Measurements from ENCODE around the gene B4GALT6. TPM values are rescaled to one million over a fixed set of nuclear protein-coding genes. Genes with fewer than 3 reads are reported as not detected.

Gene B4GALT6
- total and polyA plus RNA-seq, 2 donors (not counting 1 experiment from before 2014, with no cell fraction given): 1.7 TPM; not detected in 1

DNA sequence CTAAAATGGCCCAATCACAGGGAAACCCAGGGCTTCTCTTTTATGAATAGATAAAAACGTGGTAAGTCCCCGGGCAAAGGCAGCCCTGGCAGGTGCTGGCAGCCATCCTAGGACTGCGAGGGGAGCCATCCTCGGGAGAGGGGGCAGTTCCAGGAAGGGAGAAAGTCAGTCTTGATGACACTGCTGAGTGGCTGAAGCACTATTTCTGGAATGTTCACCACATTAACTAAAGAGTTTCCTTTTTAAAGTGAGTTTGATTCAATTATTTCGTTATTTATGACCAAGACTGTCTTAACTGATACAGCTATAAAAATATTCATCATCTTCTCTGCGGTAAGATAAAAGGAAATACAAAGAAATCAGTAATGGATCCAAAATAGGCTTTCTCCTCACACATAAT is 72.3 kb downstream of the B4GALT6 start:
- no peaks in the 10 kb centered on the region for H3K4me1 Mint-ChIP-seq
- no peaks in the 10 kb centered on the region for H3K9me3 ChIP-seq (ENCODE audit: control extremely low read depth in 1 of 3, control insufficient read depth in 2 of 3, insufficient read depth in 1 of 3, low read length in 2 of 3)
- H3K27ac ChIP-seq (ENCODE audit: low read length in 2 of 2): no peak overlapping the region
- no peaks in the 10 kb centered on the region for H3K79me2 ChIP-seq (ENCODE audit: control insufficient read depth, insufficient read depth, low read length)
- no peak overlapping the region for H3K4me3 Mint-ChIP-seq
- no peak overlapping the region for H3K4me2 ChIP-seq (replicated peaks; ENCODE audit: low read depth, low read length, poor library complexity, severe bottlenecking)
- TF ChIP-seq EZH2 (IDR thresholded peaks at IDR 0.05; ENCODE audit: borderline replicate concordance, insufficient read depth, low read depth, low read length, poor library complexity, severe bottlenecking): no peak
- TF ChIP-seq, protein P1, sequence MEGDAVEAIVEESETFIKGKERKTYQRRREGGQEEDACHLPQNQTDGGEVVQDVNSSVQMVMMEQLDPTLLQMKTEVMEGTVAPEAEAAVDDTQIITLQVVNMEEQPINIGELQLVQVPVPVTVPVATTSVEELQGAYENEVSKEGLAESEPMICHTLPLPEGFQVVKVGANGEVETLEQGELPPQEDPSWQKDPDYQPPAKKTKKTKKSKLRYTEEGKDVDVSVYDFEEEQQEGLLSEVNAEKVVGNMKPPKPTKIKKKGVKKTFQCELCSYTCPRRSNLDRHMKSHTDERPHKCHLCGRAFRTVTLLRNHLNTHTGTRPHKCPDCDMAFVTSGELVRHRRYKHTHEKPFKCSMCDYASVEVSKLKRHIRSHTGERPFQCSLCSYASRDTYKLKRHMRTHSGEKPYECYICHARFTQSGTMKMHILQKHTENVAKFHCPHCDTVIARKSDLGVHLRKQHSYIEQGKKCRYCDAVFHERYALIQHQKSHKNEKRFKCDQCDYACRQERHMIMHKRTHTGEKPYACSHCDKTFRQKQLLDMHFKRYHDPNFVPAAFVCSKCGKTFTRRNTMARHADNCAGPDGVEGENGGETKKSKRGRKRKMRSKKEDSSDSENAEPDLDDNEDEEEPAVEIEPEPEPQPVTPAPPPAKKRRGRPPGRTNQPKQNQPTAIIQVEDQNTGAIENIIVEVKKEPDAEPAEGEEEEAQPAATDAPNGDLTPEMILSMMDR (IDR thresholded peaks at IDR 0.05): no peak
- no peak overlapping the region for H3K27ac Mint-ChIP-seq
- no peak for DNase-seq
- no peak overlapping the region for H3K9ac ChIP-seq (ENCODE audit: low read length)
- 90% methylated on average over 2 of the region's 6 CpGs for WGBS (ENCODE audit: insufficient coverage)
- CTCF ChIA-PET: interaction anchor here (0.7 to 1.7 kb wide), 2 partner anchors 49 to 110 kb away, joined by 4 read pairs; no protein-coding TSS in a partner anchor
- no peaks in the 10 kb centered on the region for H3K27me3 ChIP-seq (replicated peaks in 1 of 4; ENCODE audit: control extremely low read depth in 1 of 4, control insufficient read depth in 3 of 4, insufficient read depth in 4 of 4, low read length in 3 of 4)
- H3K4me3 ChIP-seq (ENCODE audit: control extremely low read depth in 1 of 5, extremely low read depth in 1 of 5, insufficient read depth in 1 of 5, low read depth in 2 of 5, low read length in 4 of 5): no peak overlapping the region
- POLR2A ChIA-PET: no interaction called here
- no peak overlapping the region for H2AFZ ChIP-seq (ENCODE audit: insufficient read depth, low read depth, low read length, poor library complexity, severe bottlenecking)
- ATAC-seq (ENCODE audit: low read depth): no peak
- peaks cover 8% of the 10 kb centered on the region for H3K27me3 Mint-ChIP-seq
- H3K36me3 ChIP-seq (replicated peaks in 1 of 2; ENCODE audit: control extremely low read depth in 1 of 2, control insufficient read depth in 1 of 2, extremely low read depth in 1 of 2, insufficient read depth in 2 of 2, low read length in 1 of 2): no peaks in the 10 kb centered on the region
- no peaks in the 10 kb centered on the region for H3K4me1 ChIP-seq (ENCODE audit: control insufficient read depth in 2 of 2, insufficient read depth in 2 of 2, low read length in 2 of 2)
- H3K9me3 Mint-ChIP-seq (ENCODE audit: insufficient read depth): no peaks in the 10 kb centered on the region
- H4K20me1 ChIP-seq (ENCODE audit: control insufficient read depth, insufficient read depth, low read length, poor library complexity, severe bottlenecking): no peaks in the 10 kb centered on the region
- intact Hi-C loops (cut with micrococcal nuclease): no loop called here

DNA sequence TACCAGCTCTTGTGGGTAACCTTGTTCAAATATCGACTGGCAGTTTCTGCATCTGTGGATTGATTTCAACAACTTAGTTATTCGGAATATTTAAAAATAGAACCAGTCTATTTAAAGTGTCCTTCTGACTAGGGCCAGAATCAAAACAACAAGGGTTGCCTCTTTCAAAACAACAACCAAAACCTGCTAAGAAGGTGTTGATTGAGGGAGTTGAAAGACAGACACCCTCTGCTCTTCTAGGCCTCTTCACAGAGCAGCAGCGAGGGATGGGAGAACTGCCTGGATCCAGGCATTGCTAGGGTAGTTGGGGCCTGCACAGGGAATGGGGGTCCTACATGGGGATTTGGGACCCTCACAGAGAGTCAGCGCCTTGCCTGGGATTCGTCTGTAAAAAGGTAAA is 72.9 kb downstream of the B4GALT6 start:
- 88% methylated on average over 1 of the region's 5 CpGs for WGBS (ENCODE audit: insufficient coverage)
- Histone ChIP-seq H3K36me3 (replicated peaks in 1 of 2; ENCODE audit: control extremely low read depth in 1 of 2, control insufficient read depth in 1 of 2, extremely low read depth in 1 of 2, insufficient read depth in 2 of 2, low read length in 1 of 2) (no peaks in the 10 kb centered on the region), H3K27me3 (replicated peaks in 1 of 4; ENCODE audit: control extremely low read depth in 1 of 4, control insufficient read depth in 3 of 4, insufficient read depth in 4 of 4, low read length in 3 of 4) (no peaks in the 10 kb centered on the region), H3K9ac (ENCODE audit: low read length) (no peak overlapping the region), H2AFZ (ENCODE audit: insufficient read depth, low read depth, low read length, poor library complexity, severe bottlenecking) (no peak overlapping the region), H3K4me2 (replicated peaks; ENCODE audit: low read depth, low read length, poor library complexity, severe bottlenecking) (no peak overlapping the region), H3K4me3 (ENCODE audit: control extremely low read depth in 1 of 5, extremely low read depth in 1 of 5, insufficient read depth in 1 of 5, low read depth in 2 of 5, low read length in 4 of 5) (no peak overlapping the region), H3K9me3 (ENCODE audit: control extremely low read depth in 1 of 3, control insufficient read depth in 2 of 3, insufficient read depth in 1 of 3, low read length in 2 of 3) (no peaks in the 10 kb centered on the region), H3K4me1 (ENCODE audit: control insufficient read depth in 2 of 2, insufficient read depth in 2 of 2, low read length in 2 of 2) (no peaks in the 10 kb centered on the region), H3K79me2 (ENCODE audit: control insufficient read depth, insufficient read depth, low read length) (no peaks in the 10 kb centered on the region), H3K27ac (ENCODE audit: low read length in 2 of 2) (no peak overlapping the region), H4K20me1 (ENCODE audit: control insufficient read depth, insufficient read depth, low read length, poor library complexity, severe bottlenecking) (no peaks in the 10 kb centered on the region)
- DNase-seq (no peak), ATAC-seq (ENCODE audit: low read depth) (no peak)
- ChIA-PET POLR2A (no interaction called here), CTCF (interaction anchor here (1.7 kb wide), 1 partner anchor 111 kb away, joined by 4 read pairs; no protein-coding TSS in a partner anchor)
- no peak overlapping the region for H3K4me3 Mint-ChIP-seq
- no peak overlapping the region for H3K27ac Mint-ChIP-seq
- intact Hi-C loops (cut with micrococcal nuclease): no loop called here
- peaks cover 8% of the 10 kb centered on the region for H3K27me3 Mint-ChIP-seq
- H3K9me3 Mint-ChIP-seq (ENCODE audit: insufficient read depth): no peaks in the 10 kb centered on the region
- H3K4me1 Mint-ChIP-seq: no peaks in the 10 kb centered on the region
- TF ChIP-seq EZH2 (IDR thresholded peaks at IDR 0.05; ENCODE audit: borderline replicate concordance, insufficient read depth, low read depth, low read length, poor library complexity, severe bottlenecking): no peak
- TF ChIP-seq, protein P1 (IDR thresholded peaks at IDR 0.05): no peak
